Vagina (tissue), 2 donors: ENCODE data around the gene VPS25.

Source experiments
- CTCF ChIP-seq, 3 experiments: fragments of 450-650 bp in 2 of 3; fragments of 200-600 bp in 1 of 3; sonication (generic) in 1 of 3; IDR thresholded peaks; one replicate each; pipeline ENCODE4 v1.5.1; 2017 to 2019; ENCODE audit warnings: antibody characterized with exemption in 3 of 3, mild to moderate bottlenecking in 2 of 3, moderate library complexity in 2 of 3
- POLR2A ChIP-seq, 2 donors: fragments of 450-650 bp; IDR thresholded peaks; one replicate each; pipeline ENCODE4 v1.6.1; 2017; ENCODE audit warnings: antibody characterized with exemption in 2 of 2, mild to moderate bottlenecking in 2 of 2, moderate library complexity in 2 of 2

GRCh38 chr17:42817866-42818265 is 44.6 kb downstream of the VPS25 start:
- TF ChIP-seq CTCF (IDR thresholded peaks at IDR 0.05): no peak
- no peak for TF ChIP-seq POLR2A (IDR thresholded peaks at IDR 0.05)
